ENCODE data around the gene OXSR1.

The OXSR1 gene

GRCh38 chr3:38164952-38165721, at the start of gene OXSR1:
TSS of gene OXSR1 (plus strand) at chr3:38165537. CDS start at chr3:38165877, 340 bp downstream.
- peak; percentile 94 for DNase-seq (ENCODE audit: low read depth in 2 of 2)

DNA sequence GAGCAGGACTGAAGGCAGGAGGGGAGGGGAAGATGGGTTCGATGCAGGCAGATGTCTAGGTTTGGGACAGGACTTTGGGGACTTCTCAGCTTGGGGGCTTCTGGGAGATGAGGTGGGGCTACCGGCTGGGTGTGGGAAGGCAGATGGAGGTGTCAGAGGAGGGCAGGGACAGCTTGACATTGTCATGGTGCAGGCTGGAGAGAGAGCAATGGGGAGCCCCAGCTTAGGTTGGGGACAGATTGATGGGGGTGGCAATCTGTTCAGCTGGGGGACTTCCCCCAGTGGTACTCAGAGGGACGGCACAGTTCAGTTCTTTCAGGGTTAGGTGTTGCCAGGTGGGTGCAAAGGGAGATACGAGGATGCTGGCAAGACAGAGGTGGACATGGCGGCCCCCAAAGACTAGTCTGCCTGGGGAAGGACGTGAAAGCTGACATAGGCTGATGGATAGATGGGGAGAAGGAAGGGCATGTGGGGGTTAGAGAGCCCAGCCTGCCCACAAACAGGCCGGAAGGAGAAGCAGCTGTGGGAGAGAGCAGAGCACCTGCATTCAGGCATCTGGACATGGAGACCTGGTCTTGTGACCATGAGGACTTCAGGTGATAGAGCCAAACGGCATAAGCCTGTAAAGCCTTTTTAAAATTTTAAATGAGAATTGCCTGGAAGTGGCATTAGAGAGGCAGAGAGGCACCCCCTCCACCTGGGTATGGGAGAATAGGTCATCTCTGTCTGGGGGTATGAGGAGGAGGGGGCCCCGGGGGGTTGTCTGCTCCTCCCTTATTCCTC, 49.5 kb upstream of the OXSR1 start:
- no peak for DNase-seq (ENCODE audit: low read depth in 2 of 2)

DNA sequence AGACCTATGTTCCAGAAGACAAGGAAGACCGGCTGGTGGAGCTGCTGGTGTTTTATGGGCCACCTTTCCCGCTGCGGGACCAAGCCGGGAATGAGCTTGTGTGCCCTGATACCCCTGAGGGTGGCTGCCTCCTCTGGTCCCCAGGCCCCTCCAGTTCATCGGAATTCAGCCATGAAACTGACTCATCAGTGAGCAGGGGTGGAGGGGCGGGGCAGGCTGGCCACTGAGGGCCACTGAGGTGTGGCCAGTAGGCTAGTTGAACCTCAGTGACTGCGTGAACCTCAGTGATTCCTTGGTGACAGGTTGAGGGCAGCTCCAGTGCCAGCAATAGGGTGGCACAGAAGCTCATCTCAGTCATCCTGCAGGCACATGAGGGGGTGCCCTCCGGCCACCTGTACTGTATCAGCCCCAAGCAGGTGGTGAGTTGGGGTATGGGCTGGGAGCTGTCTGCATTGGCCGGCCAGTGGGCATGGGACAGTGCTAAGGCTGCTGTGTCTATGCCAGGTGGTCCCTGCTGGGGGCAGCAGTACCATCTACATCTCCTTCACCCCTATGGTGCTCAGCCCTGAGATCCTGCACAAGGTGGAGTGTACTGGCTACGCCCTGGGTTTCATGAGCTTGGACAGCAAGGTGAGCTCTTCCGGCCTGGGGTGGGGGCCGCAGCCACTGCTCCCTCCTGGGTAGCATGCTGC, 48.7 kb upstream of the OXSR1 start:
- no peak for DNase-seq (ENCODE audit: low read depth in 2 of 2)

GRCh38 chr3:38117163-38117716, 48.1 kb upstream of the OXSR1 start:
- DNase-seq (ENCODE audit: low read depth in 2 of 2) = no peak

- peak; percentile 52 to 74 for DNase-seq (ENCODE audit: low read depth in 2 of 2)
These were observed 47.5 kb upstream of the OXSR1 start for GRCh38 chr3:38117748-38118420.

- DNase-seq (ENCODE audit: low read depth in 2 of 2) = no peak
These were observed 46.7 kb upstream of the OXSR1 start for GRCh38 chr3:38118421-38119247.

- DNase-seq (ENCODE audit: low read depth in 2 of 2) = no peak
These were observed 46.1 kb upstream of the OXSR1 start for GRCh38 chr3:38119248-38119544.

DNA sequence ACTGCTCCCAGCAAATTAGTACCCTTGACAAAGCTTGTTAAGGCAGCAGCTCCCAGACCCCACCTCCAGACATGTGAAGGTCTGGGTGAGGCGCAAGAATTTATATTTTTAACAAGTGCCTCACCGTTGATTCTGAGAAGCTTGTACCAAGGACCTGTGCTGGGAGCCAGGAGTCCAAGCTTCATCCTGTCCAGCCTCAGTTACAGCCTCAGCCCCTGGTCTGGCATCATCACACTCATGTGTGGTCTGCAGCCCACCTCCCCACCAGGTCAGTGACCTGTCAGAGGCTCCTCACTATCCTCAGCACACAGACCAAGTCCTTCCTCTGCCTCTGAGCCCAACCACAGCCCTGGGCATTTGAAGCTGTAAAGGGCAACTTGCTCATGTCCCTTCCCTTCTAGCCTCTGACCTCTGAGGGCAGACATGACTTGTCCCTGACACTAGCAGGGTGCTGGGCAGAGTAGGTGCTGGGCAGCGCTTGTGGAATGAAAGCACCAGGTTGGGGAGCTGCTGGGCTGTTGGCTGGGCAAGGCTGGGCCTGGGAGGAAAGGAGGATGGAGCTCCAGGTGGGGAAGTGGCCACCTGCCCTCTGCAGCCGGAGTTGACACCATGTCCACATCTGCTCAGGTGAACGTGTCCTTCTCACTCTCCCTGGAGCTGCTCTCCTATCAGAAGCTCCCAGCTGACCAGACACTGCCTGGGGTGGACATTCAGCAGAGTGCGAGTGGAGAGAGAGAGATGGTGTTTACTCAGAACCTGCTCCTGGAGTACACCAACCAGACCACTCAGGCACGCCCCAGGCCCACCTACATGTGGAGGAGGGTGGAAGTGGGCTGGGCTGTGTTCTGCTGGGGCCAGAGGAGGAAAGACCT, 45.3 kb upstream of the OXSR1 start:
- DNase-seq (ENCODE audit: low read depth in 2 of 2) = no peak

DNA sequence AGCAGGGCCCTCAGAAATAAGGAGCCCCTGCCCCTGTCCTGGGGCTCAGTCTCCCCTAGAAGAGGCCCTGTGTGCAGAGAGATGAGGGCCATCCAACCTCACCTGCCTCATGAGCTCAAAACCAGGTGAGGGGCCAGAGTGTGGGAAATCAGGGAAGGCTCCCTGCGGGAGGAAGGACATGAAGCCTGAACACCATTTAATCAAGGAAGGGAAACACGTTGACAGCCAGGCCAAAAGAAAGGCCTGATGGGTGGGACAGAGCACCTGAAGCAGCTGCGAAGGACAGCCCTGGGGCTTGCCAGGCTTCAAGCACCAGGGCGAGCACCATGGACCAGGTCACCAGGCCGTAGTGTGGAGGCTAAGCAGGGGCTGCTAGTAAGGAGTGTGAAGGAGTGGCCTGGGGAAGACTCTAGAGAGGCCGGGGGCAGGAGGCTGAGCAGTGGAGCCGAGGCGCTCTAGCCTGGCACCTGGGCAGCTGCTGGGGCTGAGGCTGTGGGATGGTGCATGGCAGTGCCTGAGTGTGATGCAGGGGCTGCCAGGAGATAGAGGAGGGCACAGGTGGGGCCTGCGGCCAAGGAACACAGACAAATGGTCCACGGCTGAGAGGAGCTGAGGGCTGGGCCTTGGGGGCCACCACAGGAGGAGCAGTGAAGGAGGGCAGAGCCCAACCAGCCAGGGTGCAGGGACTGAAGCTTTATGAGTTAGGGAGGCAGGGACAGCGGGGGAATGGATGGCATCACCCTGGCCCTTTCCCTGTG, 44.5 kb upstream of the OXSR1 start:
- DNase-seq (ENCODE audit: low read depth in 2 of 2) = no peak

DNA sequence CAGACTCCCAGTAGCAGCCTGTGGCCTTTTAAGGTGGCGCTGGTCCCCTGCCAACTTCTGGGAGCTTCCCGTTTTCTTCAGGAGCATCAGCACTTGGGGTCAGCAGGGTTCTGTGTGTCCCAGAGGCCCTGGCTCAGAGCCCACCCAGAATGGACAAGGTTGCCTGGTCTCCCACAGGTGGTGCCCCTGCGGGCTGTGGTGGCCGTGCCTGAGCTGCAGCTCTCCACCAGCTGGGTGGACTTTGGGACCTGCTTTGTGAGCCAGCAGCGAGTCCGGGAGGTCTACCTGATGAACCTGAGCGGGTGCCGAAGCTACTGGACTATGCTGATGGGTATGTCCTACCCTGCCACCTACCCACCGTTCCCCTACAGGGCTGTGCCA, 43.9 kb upstream of the OXSR1 start:
- DNase-seq (ENCODE audit: low read depth in 2 of 2) = no peak

GRCh38 chr3:38121832-38122461, 43.4 kb upstream of the OXSR1 start:
- DNase-seq (ENCODE audit: low read depth in 2 of 2) = no peak

DNA sequence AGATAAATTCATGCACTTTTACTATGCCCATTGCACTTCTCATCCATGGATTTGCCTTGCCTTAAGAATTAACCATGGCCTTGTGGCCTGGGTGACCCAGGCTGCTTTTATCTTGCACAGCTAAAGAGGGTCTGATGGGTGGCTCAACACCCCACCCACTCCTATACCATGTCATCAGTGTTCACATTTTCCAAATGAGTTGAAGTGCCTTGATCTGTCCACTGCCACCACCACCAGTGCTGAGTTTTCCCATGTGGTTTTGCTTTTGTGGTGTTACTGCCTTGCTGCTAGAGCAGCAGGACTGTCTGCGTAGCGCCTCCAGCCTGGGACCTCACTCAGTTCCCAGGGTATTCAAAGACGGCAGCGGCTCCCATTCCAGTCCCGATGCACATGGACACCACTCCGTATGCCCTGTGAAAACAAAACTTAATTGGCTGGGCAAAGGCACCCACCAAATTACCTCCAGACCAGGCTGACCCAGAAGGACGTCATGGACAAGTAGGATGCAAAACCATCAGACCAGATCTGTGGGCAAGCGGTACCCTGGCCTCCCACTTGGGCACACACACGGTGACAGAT, 42.5 kb upstream of the OXSR1 start:
- DNase-seq (ENCODE audit: low read depth in 2 of 2) = no peak

- no peak for DNase-seq (ENCODE audit: low read depth in 2 of 2)
These were observed 40.8 kb upstream of the OXSR1 start for GRCh38 chr3:38124324-38125122.

DNA sequence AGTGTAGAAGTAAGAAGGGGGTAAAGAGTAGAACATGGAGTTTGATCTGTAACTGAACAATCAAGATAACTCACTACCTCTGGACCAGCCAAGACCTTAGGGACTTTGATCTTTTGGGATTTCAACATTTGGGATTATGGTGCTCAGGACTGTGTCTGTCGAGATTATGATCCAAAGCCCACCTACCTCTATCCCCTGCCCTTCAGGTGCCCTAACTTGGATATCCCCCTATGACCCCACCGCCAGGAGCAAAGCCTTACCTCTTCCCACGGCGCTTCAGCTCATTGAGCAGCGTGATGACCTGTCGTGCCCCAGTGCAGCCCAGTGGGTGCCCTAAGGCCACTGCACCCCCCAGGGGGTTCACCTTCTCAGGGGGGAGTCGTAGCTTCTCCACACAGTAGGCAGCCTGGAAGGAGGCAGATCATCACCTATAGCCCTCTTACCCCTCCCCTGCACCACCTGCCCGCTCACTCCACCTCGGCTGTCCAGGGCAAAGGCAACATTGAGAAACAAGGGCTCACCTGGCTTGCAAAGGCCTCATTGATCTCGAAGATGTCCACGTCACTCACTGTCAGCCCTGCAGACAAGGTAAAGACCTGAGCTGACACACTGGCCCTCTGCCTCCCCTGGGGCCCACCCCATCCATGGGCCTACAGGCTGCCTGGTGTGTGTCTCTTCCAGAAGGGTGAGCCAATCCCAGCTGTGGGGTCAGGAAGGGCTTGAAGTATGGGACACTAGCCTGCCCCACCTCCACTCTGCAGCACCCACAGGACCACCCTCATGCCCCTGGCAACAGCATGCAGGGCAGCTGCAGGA, 39.8 kb upstream of the OXSR1 start:
- DNase-seq (ENCODE audit: low read depth in 2 of 2) = no peak

GRCh38 chr3:38126121-38126892, 39.0 kb upstream of the OXSR1 start:
- DNase-seq (ENCODE audit: low read depth in 2 of 2) = no peak

All from stimulated activated CD4-positive, alpha-beta T cell treated with anti-CD3 and anti-CD28 coated beads, Interleukin-12 subunit alpha, Interleukin-12 subunit beta, amount 100 ng/mL, for 24 hours (primary cell).